ENCODE data around the gene DFFB.

DFFB gene

DNA sequence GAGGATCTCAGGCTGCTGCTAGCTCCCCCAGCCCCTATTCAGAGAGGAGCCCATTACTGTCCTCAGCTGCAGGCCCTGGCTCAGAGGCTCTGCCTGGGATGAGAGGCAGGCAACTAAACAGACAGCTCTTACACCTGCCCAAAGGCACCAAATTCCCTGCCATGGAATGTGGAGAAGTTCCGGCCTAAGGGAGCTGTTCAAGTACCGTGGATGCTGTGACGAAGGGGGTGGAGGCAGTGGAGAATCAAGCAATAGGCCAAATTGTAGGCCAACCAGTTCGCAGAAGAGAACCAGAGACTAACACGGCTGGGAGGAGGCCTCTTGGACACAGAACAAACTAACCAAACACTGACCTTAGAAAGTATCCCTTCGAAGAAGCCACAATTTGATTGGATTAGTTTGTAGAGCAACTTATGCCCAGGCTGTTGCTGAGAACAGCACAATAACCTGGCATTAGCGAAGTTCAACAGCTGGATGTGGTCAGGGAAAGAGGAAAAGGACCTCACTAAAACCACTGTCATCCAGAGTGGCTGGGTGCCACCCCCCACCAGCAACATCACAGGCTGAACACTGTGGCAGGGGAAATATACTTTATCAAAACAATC, 39.2 kb downstream of the DFFB start:
- no peak for DNase-seq (ENCODE audit: low spot score)

DNA sequence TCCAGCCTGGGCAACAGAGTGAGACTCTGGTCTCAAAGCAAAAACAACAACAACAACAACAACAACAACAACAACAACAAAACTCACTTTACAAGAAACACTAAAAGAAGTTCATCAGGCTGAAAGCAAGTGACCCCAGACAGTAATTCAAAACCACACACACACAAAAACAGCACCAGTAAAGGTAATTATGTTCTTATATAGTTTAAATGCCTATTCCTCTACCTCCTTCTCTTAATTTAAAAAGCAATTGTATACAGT, 41.1 kb downstream of the DFFB start:
- DNase-seq (ENCODE audit: low spot score) = no peak

DNA sequence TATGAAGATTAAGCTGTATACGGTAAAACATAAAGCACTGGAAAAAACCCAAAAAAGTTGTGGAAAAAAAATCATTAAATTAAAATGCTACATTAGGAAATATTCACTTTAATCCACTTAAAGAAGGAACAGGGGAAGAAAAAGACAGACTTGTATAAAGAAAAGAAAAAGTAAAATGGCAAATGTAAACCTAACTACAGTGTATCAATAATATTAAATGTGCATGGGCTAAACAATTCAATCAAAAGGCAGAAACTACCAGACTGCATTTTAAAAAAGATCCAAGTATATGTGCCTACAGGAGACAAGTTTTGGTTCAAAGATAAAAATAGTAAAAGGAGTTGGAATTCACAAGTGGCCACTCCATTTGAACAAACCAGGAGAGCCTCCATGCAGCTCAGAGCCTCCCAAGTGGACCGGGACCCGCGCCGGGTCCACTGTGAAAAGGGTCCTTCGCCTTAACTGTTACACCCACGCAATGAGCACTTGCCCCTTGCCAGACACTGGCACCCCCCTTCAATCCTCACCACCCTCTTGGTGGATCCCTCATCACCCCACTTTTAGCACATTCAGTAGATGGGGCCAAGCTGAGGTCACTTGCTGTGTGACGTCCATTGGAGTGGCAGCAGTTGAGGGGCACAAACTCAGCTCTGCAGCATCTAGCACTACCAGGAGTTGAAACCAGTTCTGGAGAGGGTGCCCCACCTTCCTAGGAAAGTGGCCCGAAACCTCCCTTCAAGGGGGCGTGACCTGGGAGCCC, 41.9 kb downstream of the DFFB start:
- DNase-seq (ENCODE audit: low spot score) = no peak

DNA sequence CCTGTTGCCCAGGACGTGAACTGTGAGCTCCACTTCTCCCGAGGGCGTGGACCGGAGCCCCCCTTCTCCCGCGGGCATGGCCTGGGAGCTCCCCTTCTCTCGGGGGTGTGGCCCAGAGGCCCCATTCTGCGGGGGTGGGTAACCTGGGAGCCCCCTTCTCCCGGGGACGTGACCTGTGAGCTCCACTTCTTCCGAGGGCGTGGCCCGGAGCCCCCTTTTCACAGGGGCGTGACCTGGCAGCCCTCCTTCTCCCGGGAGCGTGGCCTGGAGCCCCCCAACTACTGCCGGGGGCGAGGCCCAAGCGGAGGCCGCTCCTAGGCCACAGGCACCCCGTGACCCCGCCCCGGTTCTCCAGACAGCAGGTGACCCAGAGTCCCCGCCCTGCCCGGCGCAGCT, 42.5 kb downstream of the DFFB start:
- DNase-seq (ENCODE audit: low spot score) = peak; percentile 67

DNA sequence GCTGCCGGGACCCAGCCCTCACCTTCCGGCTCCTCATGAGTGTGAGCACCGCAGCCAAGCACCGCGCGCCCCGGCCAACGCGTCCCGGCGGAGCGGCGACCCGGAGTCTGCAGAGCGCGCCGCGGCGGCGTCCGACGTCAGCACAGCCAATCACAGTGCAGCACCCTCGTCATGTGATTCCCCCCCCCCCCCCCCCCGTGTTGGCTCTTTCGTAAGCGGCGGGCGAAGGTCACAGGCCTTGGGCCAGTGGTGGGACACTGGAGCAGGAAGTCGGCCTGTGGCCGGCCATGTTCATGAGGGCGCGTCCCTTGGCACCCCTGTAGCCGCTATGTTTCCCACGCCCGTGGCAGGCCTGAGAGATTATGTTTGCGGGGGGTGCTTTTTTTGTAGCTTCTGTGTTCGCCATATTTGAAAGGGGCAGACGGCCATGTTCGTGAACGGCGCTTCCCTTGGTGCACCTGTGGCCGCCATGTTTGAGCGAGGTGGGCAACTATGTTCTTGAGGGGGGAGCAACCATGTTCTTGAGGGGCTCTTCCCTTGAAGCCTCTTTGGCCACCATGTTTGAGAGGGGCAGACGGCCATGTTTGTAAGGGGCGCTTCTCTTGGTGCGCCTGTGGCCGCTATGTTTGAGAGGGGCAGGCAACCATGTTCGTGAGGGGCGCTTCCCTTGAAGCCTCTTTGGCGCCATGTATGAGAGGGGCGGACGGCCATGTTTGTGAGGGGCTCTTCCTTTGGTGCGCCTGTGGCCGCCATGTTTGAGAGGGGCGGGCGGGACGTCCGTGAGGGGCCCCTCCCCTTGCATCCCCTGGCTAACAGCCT, 43.1 kb downstream of the DFFB start, which contains the start of gene C1orf174:
C1orf174 (minus strand) TSS at position 123 of the 819 bp plus-strand sequence; CDS start at position 37, 86 bp downstream.
- peak; percentile 97 for DNase-seq (ENCODE audit: low spot score)

DNA sequence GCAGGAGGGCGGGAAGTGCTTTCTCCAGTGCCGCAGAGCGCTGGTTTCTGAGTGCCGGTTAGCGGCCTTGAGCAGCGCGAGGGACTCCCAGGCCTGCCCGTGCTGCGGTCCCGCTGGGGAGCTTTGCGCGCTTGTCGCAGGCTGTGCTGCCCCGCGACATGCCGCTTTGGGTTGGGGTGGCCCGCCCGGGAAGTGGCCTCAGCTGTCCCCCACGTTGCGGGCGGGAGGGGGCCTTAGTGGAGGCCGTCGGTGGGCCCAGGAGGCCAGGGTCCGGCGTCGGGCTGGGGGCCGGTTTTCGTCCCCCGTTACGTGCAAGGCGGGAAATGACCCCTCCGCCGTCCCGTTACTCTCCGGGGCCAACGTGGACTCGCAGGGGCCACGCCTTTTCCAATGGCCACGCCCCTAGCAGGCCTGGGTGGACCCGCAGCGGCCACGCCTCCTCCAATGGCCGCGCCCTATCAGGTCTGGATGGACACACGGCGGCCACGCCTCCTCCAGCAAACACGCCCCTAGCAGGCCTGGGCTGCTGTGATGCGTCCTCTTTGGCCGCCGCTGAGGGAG, 43.8 kb downstream of the DFFB start:
- peak; percentile 96 for DNase-seq (ENCODE audit: low spot score)

DNA sequence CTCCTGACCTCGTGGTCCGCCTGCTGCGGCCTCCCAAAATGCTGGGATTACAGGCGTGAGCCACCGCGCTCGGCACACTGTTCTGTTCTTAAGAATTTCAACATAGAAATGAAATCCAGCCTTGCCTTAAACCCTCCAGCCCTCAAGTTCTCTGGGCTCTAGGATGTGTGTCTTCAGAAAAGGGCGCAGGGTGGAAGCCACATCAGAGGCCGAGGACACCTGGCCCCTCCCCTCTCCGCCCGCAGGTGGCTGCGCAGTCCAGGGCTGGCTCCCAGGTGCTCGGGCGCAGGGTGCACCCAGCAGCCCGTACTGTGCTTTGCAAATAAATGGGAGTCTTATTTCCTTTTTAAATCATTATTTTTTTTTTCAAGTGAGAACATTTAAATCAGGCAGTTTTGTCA, 44.8 kb downstream of the DFFB start:
- no peak for DNase-seq (ENCODE audit: low spot score)

DNA sequence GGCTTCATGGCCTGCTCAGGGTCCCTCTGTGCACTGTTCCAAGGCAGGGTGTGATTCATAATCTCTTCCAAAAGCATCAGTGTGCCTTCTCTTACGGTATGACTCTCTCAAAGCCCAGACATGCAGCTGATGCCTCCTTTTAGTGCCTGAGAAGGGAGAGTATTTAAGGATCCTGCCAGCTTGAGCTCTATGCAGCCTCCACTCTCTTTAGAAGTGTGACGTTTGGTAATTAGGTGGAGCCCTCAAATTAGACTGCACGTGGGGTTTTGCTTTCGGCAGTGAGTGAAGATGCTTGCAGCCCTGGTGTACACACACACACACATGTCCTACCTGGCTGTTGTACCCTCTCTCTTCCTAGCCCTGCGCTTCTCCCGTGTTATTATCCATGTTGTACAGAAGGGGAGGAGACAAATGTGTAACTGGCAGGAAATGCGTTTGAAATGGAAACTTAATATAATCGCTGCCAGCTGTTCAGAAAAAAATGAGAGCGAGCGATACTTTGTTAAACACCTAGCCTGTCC, 45.4 kb downstream of the DFFB start:
- no peak for DNase-seq (ENCODE audit: low spot score)

DNA sequence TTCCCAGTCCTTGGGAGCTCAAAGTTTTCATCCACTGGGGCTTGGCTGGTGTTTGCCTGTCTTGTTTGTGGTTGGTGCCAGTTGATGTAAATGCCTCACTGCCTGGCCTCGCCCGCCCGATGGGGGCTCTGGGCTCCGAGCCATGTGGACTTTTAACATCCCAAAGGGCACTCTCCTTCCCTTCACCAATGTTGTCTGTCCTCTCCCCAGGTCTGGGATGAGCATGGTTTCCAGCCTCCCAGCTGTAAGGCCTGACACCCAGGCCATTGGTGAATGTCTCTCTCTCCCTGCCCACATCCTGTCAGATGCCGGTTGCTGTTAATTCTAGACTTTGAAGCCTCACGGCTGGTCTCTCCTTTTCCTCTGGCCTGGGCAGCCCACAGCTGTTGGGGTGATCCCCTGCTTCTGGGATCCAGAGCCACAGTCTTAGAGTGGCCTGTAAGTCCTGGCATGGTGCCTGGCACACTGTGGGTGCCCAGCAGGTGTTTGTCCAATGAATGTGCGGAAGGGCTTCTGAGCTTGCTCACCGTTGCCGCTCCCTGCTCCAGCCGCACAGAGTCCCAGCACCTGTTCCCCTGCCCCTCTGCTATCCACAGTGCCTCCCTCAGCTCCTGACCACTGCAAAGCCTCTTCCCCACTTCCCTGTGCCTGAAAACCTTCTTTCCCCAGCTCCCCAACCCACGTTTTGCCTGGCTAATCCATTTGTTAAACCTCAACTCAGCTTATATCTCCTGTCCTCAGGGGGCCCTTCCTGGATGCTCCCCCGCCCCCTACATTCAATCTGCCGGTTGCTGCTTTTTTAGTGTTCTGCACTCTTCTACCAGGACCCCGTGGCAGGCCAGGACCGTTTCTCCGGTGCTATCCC, 46.1 kb downstream of the DFFB start:
- no peak for DNase-seq (ENCODE audit: low spot score)

DNA sequence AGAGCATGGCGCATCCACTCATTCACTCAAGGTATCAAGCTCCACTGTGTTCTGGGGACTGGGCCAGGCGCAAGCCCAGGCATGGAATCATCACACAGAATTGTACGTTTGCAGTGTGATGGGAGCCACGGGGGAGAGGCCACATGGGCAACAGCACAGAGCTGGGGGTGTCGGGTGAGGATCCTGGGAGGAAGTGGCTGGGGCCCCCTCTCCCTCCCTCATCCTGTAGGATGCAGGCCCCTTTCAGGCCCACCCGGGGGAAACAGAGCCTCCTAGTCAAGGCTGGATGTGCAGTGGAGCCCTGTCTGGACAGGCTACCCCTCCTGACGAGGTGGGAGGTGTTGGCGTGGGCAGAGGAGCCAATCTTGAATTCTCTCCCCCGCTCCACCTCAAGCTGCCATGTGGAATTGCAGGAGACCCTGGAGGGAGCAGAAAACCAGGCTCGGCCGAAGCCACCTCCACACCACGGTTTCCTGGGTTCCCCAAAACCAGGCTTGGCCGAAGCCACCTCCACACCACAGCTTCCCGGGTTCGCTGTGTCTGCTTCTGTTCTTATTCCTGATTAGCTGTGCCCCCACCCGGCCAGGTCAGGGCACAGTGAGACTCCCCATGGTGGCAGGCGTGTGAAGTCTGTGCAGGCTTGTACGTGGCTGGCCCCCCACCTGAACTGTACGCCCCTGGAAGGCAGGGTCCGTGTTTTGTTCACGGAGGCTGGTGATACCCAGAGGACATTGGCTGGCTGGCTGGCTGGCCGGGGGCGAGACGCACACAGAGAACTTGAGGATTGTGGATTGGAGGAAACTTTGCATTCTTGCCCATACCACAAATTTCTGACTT, 46.9 kb downstream of the DFFB start:
- DNase-seq (ENCODE audit: low spot score) = no peak

DNA sequence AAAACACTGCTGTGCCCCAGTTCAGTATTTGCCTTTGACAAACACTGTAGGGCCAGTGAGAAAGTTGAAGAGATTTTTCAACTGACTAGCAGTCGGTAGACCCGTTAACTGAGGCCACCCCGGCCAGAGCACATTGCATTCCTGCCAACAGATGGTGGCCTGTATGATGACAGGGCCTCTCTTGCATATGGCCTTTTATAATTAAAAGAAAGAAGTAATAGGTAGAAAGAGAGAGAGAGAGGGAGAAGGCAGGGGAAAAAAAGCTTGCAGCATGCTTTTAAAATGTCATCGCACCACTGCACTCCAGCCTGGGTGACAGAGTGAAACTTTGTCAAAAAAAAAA, 47.5 kb downstream of the DFFB start:
- DNase-seq (ENCODE audit: low spot score) = no peak

DNA sequence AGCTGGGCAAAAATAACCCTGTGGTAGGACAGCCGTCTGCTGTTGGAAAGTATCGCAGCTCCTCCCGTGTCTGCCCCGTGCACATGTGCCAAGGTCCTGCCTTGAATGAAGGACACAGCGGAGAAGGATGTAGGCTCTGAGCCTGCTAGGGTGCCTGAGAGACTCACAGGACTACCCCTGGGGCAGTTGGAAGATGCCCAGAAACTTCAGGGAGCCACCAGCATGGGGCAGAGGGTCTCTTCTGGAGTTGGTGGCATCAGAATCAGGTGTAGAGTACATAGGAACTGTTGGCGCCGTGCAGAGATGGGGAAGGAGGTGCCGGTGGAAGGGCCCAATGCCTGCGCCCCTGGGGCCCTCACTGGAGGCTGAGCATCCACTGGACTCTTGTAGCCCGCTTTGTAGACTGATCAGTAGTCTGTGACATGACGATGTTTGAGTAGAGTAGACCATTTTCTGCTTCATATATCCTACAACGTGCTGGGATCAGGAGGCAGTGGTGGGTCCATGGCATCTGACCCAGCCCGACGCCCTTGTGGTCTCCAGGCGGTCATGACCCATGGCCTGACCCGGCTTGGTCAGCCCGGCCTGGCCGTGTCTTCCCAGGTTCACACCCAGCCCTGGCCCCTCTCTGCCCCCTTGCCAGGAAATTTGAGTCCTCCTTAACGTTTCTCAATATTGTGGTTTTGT, 48.1 kb downstream of the DFFB start:
- DNase-seq (ENCODE audit: low spot score) = no peak

DNA sequence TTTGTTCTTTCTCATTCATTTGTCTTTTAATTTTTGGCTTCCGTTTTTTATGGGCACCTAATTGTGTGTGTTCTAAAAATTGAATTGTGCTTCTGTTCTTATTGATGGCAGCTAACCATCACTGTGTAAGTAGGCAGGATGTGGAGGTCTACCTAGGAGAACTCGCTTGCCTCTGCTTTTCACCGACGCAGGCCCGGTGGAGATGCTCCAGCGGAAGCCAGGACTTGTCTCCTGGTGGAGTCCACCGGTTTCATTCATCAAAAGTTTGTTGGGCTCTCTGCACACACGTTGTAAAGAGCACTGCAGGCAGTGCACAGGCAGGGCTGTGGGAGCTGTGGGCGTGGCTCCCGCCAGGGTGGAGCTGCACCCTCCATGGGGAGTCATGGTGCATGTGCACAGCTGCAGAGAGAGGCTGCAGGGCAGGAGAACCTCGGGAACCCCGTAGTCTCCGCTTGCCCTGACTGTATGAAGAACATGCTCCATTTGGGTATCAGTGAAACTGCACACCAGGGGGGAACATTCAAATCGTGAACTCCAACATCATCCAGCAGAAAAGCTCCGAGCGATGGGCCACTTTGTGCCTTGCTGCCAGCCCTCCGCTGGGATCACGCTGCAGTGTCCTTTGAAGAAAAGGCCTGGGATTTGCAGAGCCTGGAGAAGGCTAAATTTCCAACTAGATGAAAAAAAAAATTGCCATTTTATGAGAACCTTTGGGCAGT, 48.8 kb downstream of the DFFB start:
- DNase-seq (ENCODE audit: low spot score) = no peak

DNA sequence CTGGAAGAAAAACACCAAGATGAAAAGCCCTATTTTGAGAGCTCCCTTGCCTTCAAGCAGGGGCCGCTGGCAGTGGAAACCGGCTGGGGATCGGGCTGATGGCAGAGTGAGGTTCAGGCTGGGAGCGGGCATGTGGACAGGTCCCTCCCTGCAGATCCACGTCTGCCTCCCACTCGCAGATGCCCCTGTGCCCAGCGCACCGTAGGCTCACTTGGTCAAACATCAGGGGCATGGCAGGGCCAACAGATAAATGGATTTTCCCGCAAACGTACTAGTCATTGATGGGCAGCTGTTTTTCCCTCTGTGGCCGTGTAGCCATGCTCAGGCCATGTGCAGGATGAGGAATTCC, 49.4 kb downstream of the DFFB start:
- no peak for DNase-seq (ENCODE audit: low spot score)

DNA sequence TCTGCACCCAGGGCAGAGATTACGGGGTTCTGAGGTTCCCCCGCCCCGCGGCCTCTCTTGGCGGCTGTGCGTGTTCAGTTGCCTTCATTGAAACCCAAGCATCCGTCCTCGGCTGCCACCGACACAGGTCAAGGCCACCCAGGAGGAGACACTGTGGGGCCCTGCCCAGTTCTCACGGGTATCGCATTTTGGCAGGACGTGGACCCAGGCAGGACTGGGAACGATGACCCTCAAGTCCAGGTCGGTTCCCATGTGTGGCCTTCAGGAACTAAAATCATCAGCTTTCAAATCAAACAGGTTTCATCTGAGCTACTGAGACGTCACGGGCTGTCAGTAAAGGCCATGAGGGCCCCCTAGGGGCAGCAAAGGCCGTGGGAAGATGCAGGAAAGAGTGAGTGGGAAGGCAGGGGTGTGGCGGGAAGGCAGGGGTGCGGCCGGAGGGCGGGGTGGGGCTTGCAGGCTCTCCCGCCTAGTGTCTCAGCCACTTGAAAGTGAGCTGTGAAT, 49.8 kb downstream of the DFFB start:
- peak; percentile 49 for DNase-seq (ENCODE audit: low spot score)

DNA sequence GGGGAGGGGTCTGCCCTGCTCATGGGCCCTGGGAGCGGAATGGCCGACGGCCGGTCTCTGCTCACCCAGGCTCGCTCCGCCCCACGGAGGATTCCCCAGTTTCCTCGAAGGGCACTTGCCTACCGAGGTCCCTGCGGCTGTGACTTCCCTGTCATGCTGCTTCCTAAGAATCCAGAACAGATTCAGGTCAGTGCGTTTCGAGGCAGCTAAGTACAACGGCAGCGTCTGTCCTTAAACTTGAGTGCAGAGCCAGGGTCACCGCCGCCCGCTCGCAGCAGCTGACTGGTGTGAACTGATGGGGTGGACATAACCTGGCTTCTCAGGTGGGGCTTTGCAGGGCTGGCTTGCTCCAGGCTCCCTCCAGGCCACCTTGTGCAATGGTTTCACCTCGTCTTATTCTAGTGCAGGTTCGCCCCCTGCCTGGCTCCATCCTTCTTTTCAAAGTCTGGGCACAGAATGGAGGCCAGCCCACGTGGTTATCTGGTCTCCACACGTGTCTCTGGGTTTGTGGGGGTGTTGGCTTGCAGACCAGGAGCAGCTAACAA, 50.4 kb downstream of the DFFB start:
- DNase-seq (ENCODE audit: low spot score) = no peak

DNA sequence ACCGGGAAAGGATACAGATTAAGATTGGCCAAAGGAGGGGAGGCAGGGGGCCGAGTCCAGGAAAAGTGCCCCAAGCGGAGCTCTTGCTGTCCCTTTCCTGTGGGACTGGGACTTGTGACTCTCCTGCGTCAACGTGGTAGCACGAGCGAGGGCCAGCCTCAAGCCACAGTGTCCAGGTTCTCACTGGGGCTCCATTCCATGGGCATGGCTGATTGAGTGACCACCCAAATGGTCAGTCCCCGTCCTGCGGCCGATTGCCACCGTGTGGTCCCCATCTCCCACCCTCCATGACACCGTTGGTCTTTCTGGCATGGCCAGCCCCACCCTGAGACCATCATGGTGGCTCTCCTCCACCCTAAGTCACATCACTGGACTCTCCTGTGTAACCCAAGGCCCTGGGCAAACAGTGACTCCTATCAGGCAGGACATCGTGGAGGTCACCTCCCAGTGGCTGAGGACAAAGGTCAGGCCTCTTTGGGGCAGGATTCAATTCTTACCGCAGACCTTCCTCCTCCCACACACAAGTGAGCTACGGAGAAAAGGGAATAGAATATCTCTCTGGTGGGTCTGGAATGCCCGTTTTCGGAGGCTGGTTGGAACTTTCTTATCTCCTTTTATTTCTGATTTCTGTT, 51.7 kb downstream of the DFFB start:
- no peak for DNase-seq (ENCODE audit: low spot score)

DNA sequence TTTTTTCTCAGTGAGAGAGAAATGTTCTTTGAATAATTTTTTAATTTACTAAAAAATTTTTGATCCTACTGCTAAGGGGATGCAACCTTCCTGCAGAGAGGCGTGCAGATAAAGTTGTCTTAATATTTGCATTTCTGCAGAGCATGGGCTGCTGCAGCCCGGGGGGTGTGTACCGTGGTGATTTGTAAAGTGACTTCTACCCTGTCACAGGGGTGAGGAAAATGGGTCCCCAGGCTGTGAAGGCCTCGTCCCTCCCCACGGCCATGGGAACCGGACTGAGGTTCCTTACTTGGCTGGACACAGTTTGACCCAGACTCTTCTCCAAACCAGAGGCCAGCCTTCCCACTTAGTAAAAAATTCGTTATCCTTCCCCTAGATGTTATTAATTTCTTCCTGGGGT, 52.3 kb downstream of the DFFB start:
- DNase-seq (ENCODE audit: low spot score) = no peak

Measured in iPS-NIHi11 (cell line).